H9 (cell line): ENCODE results near the gene MRPL34. TPM values are rescaled to one million over a fixed set of nuclear protein-coding genes. Genes with fewer than 3 reads are reported as not detected.

Experiments used
- DNase-seq: peaks from one replicate; pipeline ENCODE4 v3.0.0-alpha.2; 2017
- H2AFZ ChIP-seq: one replicate; pipeline ENCODE4 v1.6.1; 2013; ENCODE audit warnings: mild to moderate bottlenecking, low read length, control low read depth, moderate library complexity
- H2AK5ac ChIP-seq: 2 replicates; pipeline ENCODE4 v1.6.1; 2013; ENCODE audit warnings: low read length, control low read depth, mixed read lengths; ENCODE audit not compliant: insufficient read length
- H2BK120ac ChIP-seq: one replicate; pipeline ENCODE4 v1.6.1; 2013; ENCODE audit warnings: low read depth, mild to moderate bottlenecking, low read length, control low read depth, inconsistent platforms; ENCODE audit not compliant: poor library complexity, severe bottlenecking
- H2BK12ac ChIP-seq: 2 replicates; pipeline ENCODE4 v1.6.1; 2013; ENCODE audit warnings: low read length, control low read depth, mixed read lengths, low read depth; ENCODE audit not compliant: insufficient read length
- H2BK15ac ChIP-seq: 2 replicates; pipeline ENCODE4 v1.6.1; 2013; ENCODE audit warnings: low read depth, low read length, control low read depth
- H2BK20ac ChIP-seq: one replicate; pipeline ENCODE4 v1.6.1; 2013; ENCODE audit warnings: low read depth, mild to moderate bottlenecking, low read length, control low read depth, inconsistent platforms; ENCODE audit not compliant: poor library complexity, severe bottlenecking
- H2BK5ac ChIP-seq: 2 replicates; pipeline ENCODE4 v1.6.1; 2013; ENCODE audit warnings: low read length, control low read depth, mixed read lengths; ENCODE audit not compliant: insufficient read length
- H3K14ac ChIP-seq: 2 replicates; pipeline ENCODE4 v1.6.1; 2013; ENCODE audit warnings: low read length, control low read depth; ENCODE audit not compliant: insufficient read depth
- H3K18ac ChIP-seq: 2 replicates; pipeline ENCODE4 v1.6.1; 2013; ENCODE audit warnings: low read depth, mild to moderate bottlenecking, mixed read lengths, low read length, control low read depth; ENCODE audit not compliant: insufficient read length
- H3K23ac ChIP-seq: 2 replicates; pipeline ENCODE4 v1.6.1; 2013; ENCODE audit warnings: low read length, control low read depth, mixed read lengths, low read depth; ENCODE audit not compliant: insufficient read length
- H3K23me2 ChIP-seq: 2 replicates; pipeline ENCODE4 v1.6.1; 2013; ENCODE audit warnings: low read depth, mild to moderate bottlenecking, mixed read lengths, low read length, control low read depth; ENCODE audit not compliant: insufficient read length, poor library complexity, severe bottlenecking
- H3K27ac ChIP-seq: 2 replicates; pipeline ENCODE4 v1.5.1; 2013; ENCODE audit warnings: low read length, control low read depth, mixed read lengths, low read depth; ENCODE audit not compliant: insufficient read length
- H3K27me3 ChIP-seq: 2 replicates; pipeline ENCODE4 v1.6.1; 2013; ENCODE audit warnings: low read length, control low read depth, inconsistent platforms; ENCODE audit not compliant: insufficient read depth
- H3K4ac ChIP-seq: 2 replicates; pipeline ENCODE4 v1.6.1; 2013; ENCODE audit warnings: low read depth, mild to moderate bottlenecking, control low read depth, inconsistent platforms, low read length, moderate library complexity
- H3K4me1 ChIP-seq: 2 replicates; pipeline ENCODE4 v1.6.1; 2013; ENCODE audit warnings: low read length, control low read depth, inconsistent platforms; ENCODE audit not compliant: insufficient read depth
- H3K4me2 ChIP-seq: 2 replicates; pipeline ENCODE4 v1.6.1; 2013; ENCODE audit warnings: low read length, control low read depth, mixed read lengths; ENCODE audit not compliant: insufficient read length, insufficient read depth
- H3K56ac ChIP-seq: 2 replicates; pipeline ENCODE4 v1.6.1; 2013; ENCODE audit warnings: low read depth, mild to moderate bottlenecking, mixed read lengths, low read length, control low read depth; ENCODE audit not compliant: insufficient read length
- H3K79me1 ChIP-seq: 2 replicates; pipeline ENCODE4 v1.6.1; 2013; ENCODE audit warnings: low read depth, mild to moderate bottlenecking, moderate library complexity, low read length, control low read depth, inconsistent platforms; ENCODE audit not compliant: insufficient read depth, poor library complexity, severe bottlenecking
- H3K79me2 ChIP-seq: 2 replicates; pipeline ENCODE4 v1.6.1; 2013; ENCODE audit warnings: low read length, control low read depth, inconsistent platforms; ENCODE audit not compliant: insufficient read depth
- H3K9ac ChIP-seq: 2 replicates; pipeline ENCODE4 v1.6.1; 2013; ENCODE audit warnings: low read length, control low read depth, mixed read lengths; ENCODE audit not compliant: insufficient read length; ENCODE audit errors: extremely low read depth
- H3K9me3 ChIP-seq: one replicate; pipeline ENCODE4 v1.6.1; 2013; ENCODE audit warnings: low read depth, low read length, inconsistent platforms; ENCODE audit not compliant: control insufficient read depth
- H3T11ph ChIP-seq: one replicate; pipeline ENCODE4 v1.6.1; 2013; ENCODE audit warnings: mild to moderate bottlenecking, low read length, control low read depth, inconsistent platforms
- H4K20me1 ChIP-seq: one replicate; pipeline ENCODE4 v1.6.1; 2013; ENCODE audit not compliant: control insufficient read depth, insufficient read length, insufficient read depth
- H4K5ac ChIP-seq: 2 replicates; pipeline ENCODE4 v1.6.1; 2013; ENCODE audit warnings: low read depth, mild to moderate bottlenecking, mixed read lengths, low read length, control low read depth; ENCODE audit not compliant: insufficient read length
- H4K8ac ChIP-seq: replicated peaks from 2 replicates; pipeline ENCODE4 v1.6.1; 2013; ENCODE audit warnings: low read length, control low read depth, mixed read lengths, low read depth; ENCODE audit not compliant: insufficient read length
- H4K91ac ChIP-seq: 2 replicates; pipeline ENCODE4 v1.6.1; 2013; ENCODE audit warnings: low read depth, mild to moderate bottlenecking, moderate library complexity, mixed read lengths, low read length, control low read depth; ENCODE audit not compliant: insufficient read length
- H3K27ac Mint-ChIP-seq, 3 experiments: 2 replicates in 2 of 3; 3 replicates in 1 of 3; pipeline ENCODE4 v1.8.0; 2020 to 2021; ENCODE audit warnings: mixed read lengths in 3 of 3, mild to moderate bottlenecking in 1 of 3, moderate library complexity in 1 of 3
- H3K27me3 Mint-ChIP-seq: 2 replicates; pipeline ENCODE4 v1.8.0; 2021; ENCODE audit warnings: low read depth, mild to moderate bottlenecking, moderate library complexity, mixed read lengths
- H3K36me3 Mint-ChIP-seq, 3 experiments: 2 replicates in 2 of 3; 3 replicates in 1 of 3; pipeline ENCODE4 v1.8.0; 2020 to 2021; ENCODE audit warnings: low read depth in 3 of 3, mixed read lengths in 3 of 3; ENCODE audit not compliant: insufficient read depth in 1 of 3
- H3K4me1 Mint-ChIP-seq, 2 experiments: 2 replicates each; pipeline ENCODE4 v1.8.0; 2020; ENCODE audit warnings: mixed read lengths in 2 of 2
- H3K4me3 Mint-ChIP-seq, 2 experiments: 2 replicates in 1 of 2; 3 replicates in 1 of 2; pipeline ENCODE4 v1.8.0; 2020 to 2021; ENCODE audit warnings: mild to moderate bottlenecking in 2 of 2, mixed read lengths in 2 of 2, moderate library complexity in 1 of 2
- H3K9me3 Mint-ChIP-seq, 2 experiments: 2 replicates in 1 of 2; 3 replicates in 1 of 2; pipeline ENCODE4 v1.8.0; 2020; ENCODE audit warnings: mild to moderate bottlenecking in 2 of 2, mixed read lengths in 2 of 2, moderate library complexity in 1 of 2
- WGBS: extraction: QIAGEN DNeasy Blood & Tissue Kit; methylation state at CpG from one replicate; pipeline ENCODE4 v1.1.7; 2013; ENCODE audit warnings: missing lambda C conversion rate, low lambda C conversion rate, mixed read lengths; ENCODE audit not compliant: insufficient read length; ENCODE audit errors: extremely low coverage; 5-methylcytosine and 5-hydroxymethylcytosine counted together
- total RNA-seq: library from RNA; stranded (reverse); gene quantifications from 2 replicates; pipeline ENCODE4 v1.2.1, GENCODE V29; 2021
- TF ChIP-seq, protein P1 (sequence below): fragments of 200-600 bp; sonication (generic); conservative IDR thresholded peaks from 3 replicates; pipeline ENCODE4 v1.8.0; 2021; ENCODE audit warnings: antibody characterized with exemption, mild to moderate bottlenecking

MRPL34 gene
- total RNA-seq, 1 experiment from 2014 or later: 84.6 TPM

DNA sequence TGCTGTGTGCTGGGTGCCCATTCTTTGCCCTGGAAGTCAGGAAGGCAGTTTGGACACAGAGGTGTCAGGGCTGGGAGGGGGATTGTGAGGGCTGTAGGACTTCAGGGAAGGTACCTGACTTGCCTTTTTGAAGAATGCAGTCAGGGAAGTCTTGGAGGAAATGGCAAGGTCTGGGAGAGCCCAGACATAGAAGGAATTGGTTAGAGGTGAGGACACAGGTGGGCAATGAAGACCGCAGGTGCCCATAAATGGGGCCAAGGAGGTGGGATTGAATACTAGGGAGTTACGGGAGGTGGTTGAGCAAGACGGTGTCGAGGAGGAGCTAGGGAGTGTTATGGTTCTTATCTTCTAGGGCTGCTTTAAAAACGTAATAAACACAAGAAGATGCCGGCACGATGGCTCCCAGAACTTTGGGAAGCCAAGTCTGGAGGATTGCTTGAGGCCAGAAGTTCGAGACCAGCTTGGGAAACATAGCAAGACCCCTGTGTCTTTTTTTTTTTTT, 2.3 kb downstream of the MRPL34 start:
- H3K4me1 Mint-ChIP-seq: peaks cover 29 to 39% of the 10 kb centered on the region in 2 experiments
- Histone ChIP-seq H3K4ac (no peak overlapping the region), H2BK5ac (no peak overlapping the region), H3K27ac (no peak overlapping the region), H4K91ac (no peak overlapping the region), H4K5ac (no peak overlapping the region), H2BK12ac (no peak overlapping the region), H3K27me3 (no peaks in the 10 kb centered on the region), H3K79me1 (peaks cover 6% of the 10 kb centered on the region), H3K4me1 (peaks cover 3% of the 10 kb centered on the region; the same call in 1 of the 2 replicates), H3K14ac (no peak overlapping the region), H3T11ph (no peak overlapping the region), H3K4me2 (no peak overlapping the region), H2BK15ac (no peak overlapping the region), H2AK5ac (no peak overlapping the region), H2BK120ac (no peak overlapping the region), H4K20me1 (no peaks in the 10 kb centered on the region), H3K18ac (no peak overlapping the region), H2AFZ (no peak overlapping the region), H3K9ac (no peak overlapping the region), H3K56ac (no peak overlapping the region), H2BK20ac (no peak overlapping the region), H3K23me2 (peaks cover 11% of the 10 kb centered on the region), H3K9me3 (no peaks in the 10 kb centered on the region), H3K79me2 (peaks cover 7% of the 10 kb centered on the region; the same call in 1 of the 2 replicates), H3K23ac (no peak overlapping the region), H4K8ac (no peak overlapping the region)
- DNase-seq: no peak
- H3K27me3 Mint-ChIP-seq: no peaks in the 10 kb centered on the region; the same call in 1 of the 2 replicates
- peak overlapping the region in 1 of 3 experiments; percentile 26; a peak in 1 of 7 replicates for H3K27ac Mint-ChIP-seq
- H3K4me3 Mint-ChIP-seq: peak overlapping the region; percentile 75 to 97
- TF ChIP-seq, protein P1, sequence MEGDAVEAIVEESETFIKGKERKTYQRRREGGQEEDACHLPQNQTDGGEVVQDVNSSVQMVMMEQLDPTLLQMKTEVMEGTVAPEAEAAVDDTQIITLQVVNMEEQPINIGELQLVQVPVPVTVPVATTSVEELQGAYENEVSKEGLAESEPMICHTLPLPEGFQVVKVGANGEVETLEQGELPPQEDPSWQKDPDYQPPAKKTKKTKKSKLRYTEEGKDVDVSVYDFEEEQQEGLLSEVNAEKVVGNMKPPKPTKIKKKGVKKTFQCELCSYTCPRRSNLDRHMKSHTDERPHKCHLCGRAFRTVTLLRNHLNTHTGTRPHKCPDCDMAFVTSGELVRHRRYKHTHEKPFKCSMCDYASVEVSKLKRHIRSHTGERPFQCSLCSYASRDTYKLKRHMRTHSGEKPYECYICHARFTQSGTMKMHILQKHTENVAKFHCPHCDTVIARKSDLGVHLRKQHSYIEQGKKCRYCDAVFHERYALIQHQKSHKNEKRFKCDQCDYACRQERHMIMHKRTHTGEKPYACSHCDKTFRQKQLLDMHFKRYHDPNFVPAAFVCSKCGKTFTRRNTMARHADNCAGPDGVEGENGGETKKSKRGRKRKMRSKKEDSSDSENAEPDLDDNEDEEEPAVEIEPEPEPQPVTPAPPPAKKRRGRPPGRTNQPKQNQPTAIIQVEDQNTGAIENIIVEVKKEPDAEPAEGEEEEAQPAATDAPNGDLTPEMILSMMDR: no peak
- no peaks in the 10 kb centered on the region for H3K9me3 Mint-ChIP-seq
- WGBS: no CpG with 5 or more reads among the region's 8 CpGs
- H3K36me3 Mint-ChIP-seq: peaks cover 6 to 10% (median 7%) of the 10 kb centered on the region in 3 experiments; a peak in 5 of 7 replicates
